Fibroblast of mammary gland (primary cell): ENCODE results near the gene HIP1.
"Not testable (repeated sequence)": the region's sequence is repeated elsewhere in the genome, so short reads cannot be mapped to it uniquely, and the experiment has no call there.

Experiments used
- DNase-seq: peaks from one replicate; pipeline ENCODE4 v3.0.0-alpha.2; 2010; ENCODE audit warnings: low read depth
- H3K4me3 ChIP-seq: 2 replicates; pipeline ENCODE4 v1.5.1; 2011; ENCODE audit warnings: low read depth, mild to moderate bottlenecking, low read length, moderate library complexity; ENCODE audit not compliant: control insufficient read depth
- CTCF ChIP-seq: conservative IDR thresholded peaks from 2 replicates; pipeline ENCODE4 v1.5.1; 2011; ENCODE audit warnings: low read depth, low read length, inconsistent platforms; ENCODE audit not compliant: control insufficient read depth, insufficient read depth

HIP1 gene

GRCh38 chr7:75718390-75719031 lies 20.2 kb downstream of the HIP1 start:
- DNase-seq, result no peak
- no peak overlapping the region for H3K4me3 ChIP-seq
- no peak for TF ChIP-seq CTCF

- DNase-seq, result not testable (repeated sequence)
Observed at GRCh38 chr7:75717746-75718145, 21.0 kb downstream of the HIP1 start.

GRCh38 chr7:75716992-75717626 lies 21.6 kb downstream of the HIP1 start:
- DNase-seq, result peak; percentile 86
- no peak overlapping the region for H3K4me3 ChIP-seq
- TF ChIP-seq CTCF, result no peak

More at GRCh38 chr7:75717746-75718145, 21.0 kb downstream of the HIP1 start:
- H3K4me3 ChIP-seq, result not testable (repeated sequence)

GRCh38 chr7:75715864-75716263 lies 22.9 kb downstream of the HIP1 start:
- H3K4me3 ChIP-seq, result no peak overlapping the region
- no peak for TF ChIP-seq CTCF
- peak; percentile 45 for DNase-seq

GRCh38 chr7:75712517-75713361 lies 26.0 kb downstream of the HIP1 start:
- TF ChIP-seq CTCF, result no peak
- H3K4me3 ChIP-seq, result no peak overlapping the region
- DNase-seq, result no peak

GRCh38 chr7:75711656-75712514 lies 26.9 kb downstream of the HIP1 start:
- TF ChIP-seq CTCF, result no peak
- H3K4me3 ChIP-seq, result no peak overlapping the region
- no peak for DNase-seq

GRCh38 chr7:75711076-75711475 lies 27.7 kb downstream of the HIP1 start:
- TF ChIP-seq CTCF, result no peak
- no peak overlapping the region for H3K4me3 ChIP-seq
- DNase-seq, result no peak
